Measurements from ENCODE around the gene THYN1. TPM values are rescaled to one million over a fixed set of nuclear protein-coding genes. Genes with fewer than 3 reads are reported as not detected.

The THYN1 gene
- total and polyA plus RNA-seq, 2 donors = 78.4 to 117 TPM

Other genes starting within 250 kb of the THYN1 start
- 15.8 TPM for gene JAM3, start 184.3 kb downstream of the THYN1 start, total RNA-seq
- gene JAM3, start 184.3 kb downstream of the THYN1 start, polyA plus RNA-seq = 19.3 TPM
- 24.4 TPM for gene NCAPD3, start 29.4 kb downstream of the THYN1 start, total RNA-seq
- gene NCAPD3, start 29.4 kb downstream of the THYN1 start, polyA plus RNA-seq = 7.2 TPM
- 33.1 TPM for gene VPS26B, start 28.7 kb downstream of the THYN1 start, total RNA-seq
- gene VPS26B, start 28.7 kb downstream of the THYN1 start, polyA plus RNA-seq = 27.3 TPM
- 17.5 TPM for gene ACAD8, start 216 bp upstream of the THYN1 start, total RNA-seq
- 37.9 TPM for gene ACAD8, start 216 bp upstream of the THYN1 start, polyA plus RNA-seq
- gene GLB1L3, start 23.0 kb upstream of the THYN1 start, total RNA-seq = 0.71 TPM
- gene GLB1L3, start 23.0 kb upstream of the THYN1 start, polyA plus RNA-seq = 1.8 TPM
- 0.47 TPM for gene GLB1L2, start 78.6 kb upstream of the THYN1 start, total RNA-seq
- 0.46 TPM for gene GLB1L2, start 78.6 kb upstream of the THYN1 start, polyA plus RNA-seq
- gene B3GAT1, start 158.9 kb upstream of the THYN1 start, total RNA-seq = 0.24 TPM
- gene B3GAT1, start 158.9 kb upstream of the THYN1 start, polyA plus RNA-seq = 0.43 TPM

Measured in thymus (tissue), 2 donors.